ENCODE results near the gene GSE1. TPM values are rescaled to one million over a fixed set of nuclear protein-coding genes. Genes with fewer than 3 reads are reported as not detected.

Gene GSE1
- total RNA-seq, 3 donors from 2014 or later: 52.3 to 105 (median 60.7) TPM

DNA sequence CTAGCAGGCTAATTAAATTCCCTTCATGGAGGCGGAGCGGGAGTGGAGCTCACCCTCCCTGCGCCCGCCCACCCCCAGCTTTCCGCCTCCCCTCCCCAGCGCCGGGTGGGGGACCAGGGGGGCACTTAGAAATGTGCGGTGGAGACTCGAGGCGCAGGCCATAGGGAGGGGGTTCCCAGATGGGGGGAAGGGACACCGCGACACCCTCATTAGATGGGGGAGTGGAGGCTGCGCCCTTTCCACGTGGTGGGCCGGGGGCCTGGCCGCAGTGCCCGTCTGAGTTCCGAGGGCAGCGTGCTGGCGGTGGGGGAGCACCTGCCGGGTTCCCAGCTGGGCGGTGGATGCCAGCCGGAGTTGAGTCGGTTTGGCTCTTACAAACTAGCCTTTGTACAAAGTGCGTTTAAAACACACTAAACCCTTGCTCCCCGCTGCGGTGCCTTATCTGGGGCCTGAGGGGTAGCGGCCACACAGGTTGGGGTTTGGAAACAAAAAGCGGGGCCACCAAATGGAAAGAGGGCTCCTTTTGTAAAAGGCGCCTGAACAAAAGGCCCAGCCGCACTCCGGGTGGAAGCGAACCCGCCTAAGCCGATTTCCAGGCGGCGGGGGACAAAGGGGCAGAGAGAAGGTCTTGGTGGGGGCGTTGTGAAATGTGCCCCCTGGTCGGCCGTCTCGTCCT is 1.4 kb downstream of the GSE1 start:
- Histone ChIP-seq H3K4me1 (peaks cover 27 to 30% of the 10 kb centered on the region in 2 donors), H3K36me3 (no peaks in the 10 kb centered on the region), H3K9me3 (no peaks in the 10 kb centered on the region), H3K27ac (peak overlapping the region; percentile 98 to 99), H3K27me3 (no peaks in the 10 kb centered on the region), H3K4me3 (peak overlapping the region; percentile 56 to 79 (median 70))
- intact Hi-C loops (cut with DNase I; ENCODE audit: low total_unique reads): loop anchor here (10.0 kb wide), 1 partner anchor 60 kb away; no protein-coding TSS in a partner anchor
- TF ChIP-seq CTCF (IDR thresholded peaks at IDR 0.05) (no peak), POLR2AphosphoS5 (IDR thresholded peaks at IDR 0.05) (no peak), POLR2A (IDR thresholded peaks at IDR 0.05) (no peak)
- no peak for DNase-seq (ENCODE audit: low spot score in 2 of 2)

- peaks cover 25 to 26% of the 10 kb centered on the region in 2 donors for H3K4me1 ChIP-seq
- peak overlapping the region; percentile 98 to 99 for H3K27ac ChIP-seq
- no peaks in the 10 kb centered on the region for H3K27me3 ChIP-seq
- peak; percentile 85 to 93 for DNase-seq (ENCODE audit: low spot score in 2 of 2)
- H3K9me3 ChIP-seq: no peaks in the 10 kb centered on the region
- TF ChIP-seq POLR2AphosphoS5 (IDR thresholded peaks at IDR 0.05): peak in 1 of 3 donors; percentile 64
- no peak for TF ChIP-seq CTCF (IDR thresholded peaks at IDR 0.05)
- intact Hi-C loops (cut with DNase I; ENCODE audit: low total_unique reads): loop anchor here (10.0 kb wide), 1 partner anchor 60 kb away; no protein-coding TSS in a partner anchor
- peak overlapping the region in 2 of 3 donors; percentile 70 to 79 for H3K4me3 ChIP-seq
- no peaks in the 10 kb centered on the region for H3K36me3 ChIP-seq
Measured at GRCh38 chr16:85615014-85615851, 2.1 kb downstream of the GSE1 start.

GRCh38 chr16:85615852-85616606 is 2.9 kb downstream of the GSE1 start:
- no peaks in the 10 kb centered on the region for H3K9me3 ChIP-seq
- peak; percentile 71 to 78 for DNase-seq (ENCODE audit: low spot score in 2 of 2)
- peak overlapping the region in 2 of 3 donors; percentile 70 to 79 for H3K4me3 ChIP-seq
- H3K27ac ChIP-seq: peak overlapping the region; percentile 98 to 99
- intact Hi-C loops (cut with DNase I; ENCODE audit: low total_unique reads): loop anchor here (10.0 kb wide), 1 partner anchor 61 kb away; no protein-coding TSS in a partner anchor
- no peaks in the 10 kb centered on the region for H3K36me3 ChIP-seq
- TF ChIP-seq POLR2A (IDR thresholded peaks at IDR 0.05): no peak
- TF ChIP-seq CTCF (IDR thresholded peaks at IDR 0.05): peak; percentile 77 to 92 (median 86)
- peak in 2 of 3 donors; percentile 10 to 14 for TF ChIP-seq POLR2AphosphoS5 (IDR thresholded peaks at IDR 0.05)
- peaks cover 17 to 23% of the 10 kb centered on the region in 2 donors for H3K4me1 ChIP-seq
- H3K27me3 ChIP-seq: no peaks in the 10 kb centered on the region

GRCh38 chr16:85616607-85617321 is 3.6 kb downstream of the GSE1 start:
- intact Hi-C loops (cut with DNase I; ENCODE audit: low total_unique reads): loop anchor here (10.0 kb wide), 1 partner anchor 62 kb away; no protein-coding TSS in a partner anchor
- Histone ChIP-seq H3K4me3 (peak overlapping the region in 2 of 3 donors; percentile 70 to 79), H3K27me3 (no peaks in the 10 kb centered on the region), H3K4me1 (peaks cover 12 to 28% of the 10 kb centered on the region in 2 donors), H3K9me3 (no peaks in the 10 kb centered on the region), H3K27ac (peak overlapping the region; percentile 98 to 99), H3K36me3 (no peaks in the 10 kb centered on the region)
- no peak for DNase-seq (ENCODE audit: low spot score in 2 of 2)
- TF ChIP-seq CTCF (IDR thresholded peaks at IDR 0.05) (no peak), POLR2A (IDR thresholded peaks at IDR 0.05) (no peak), POLR2AphosphoS5 (IDR thresholded peaks at IDR 0.05) (no peak)

Measured in breast epithelium (tissue), 4 donors.